ENCODE data around the gene TREX2. TPM values are rescaled to one million over a fixed set of nuclear protein-coding genes. Genes with fewer than 3 reads are reported as not detected.

Gene TREX2
- polyA plus RNA-seq, 1 donor from 2014 or later, result not detected

DNA sequence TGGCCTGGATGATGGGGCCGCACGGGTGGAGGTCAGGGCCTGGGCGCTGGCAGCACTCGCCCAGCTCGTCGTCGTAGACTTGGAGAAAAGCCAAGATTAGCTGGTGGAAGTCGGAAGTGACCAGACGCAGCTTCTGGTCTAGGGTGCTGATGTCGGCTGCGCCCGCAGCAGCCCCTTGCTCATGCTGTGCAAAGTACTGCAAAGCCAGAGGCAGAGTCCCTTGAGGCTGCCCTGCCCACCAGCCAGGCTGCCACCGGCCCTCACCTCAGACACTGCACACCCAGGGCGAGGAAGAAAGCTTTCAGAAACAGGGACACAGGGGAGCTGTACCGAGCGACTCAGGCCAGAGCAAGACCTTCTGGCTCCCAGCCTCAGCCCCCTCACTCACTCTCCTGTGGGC lies 9.7 kb upstream of the TREX2 start:
- H3K9ac ChIP-seq (ENCODE audit: low read length), result no peak overlapping the region
- H3K4me2 ChIP-seq (ENCODE audit: low read length), result no peak overlapping the region
- no peak overlapping the region for H2AFZ ChIP-seq (ENCODE audit: low read depth, low read length)
- H4K20me1 ChIP-seq (ENCODE audit: insufficient read depth), result no peaks in the 10 kb centered on the region
- TF ChIP-seq MXI1 (conservative IDR thresholded peaks at IDR 0.05; ENCODE audit: poor library complexity, severe bottlenecking) (no peak), RAD21 (conservative IDR thresholded peaks at IDR 0.05) (no peak), EZH2 (IDR thresholded peaks at IDR 0.05; ENCODE audit: borderline replicate concordance, insufficient read depth, low read length, poor library complexity, severe bottlenecking) (no peak), TAF1 (IDR thresholded peaks at IDR 0.05; ENCODE audit: low read depth) (no peak), EP300 (conservative IDR thresholded peaks at IDR 0.05; ENCODE audit: poor library complexity, severe bottlenecking) (no peak), SMC3 (conservative IDR thresholded peaks at IDR 0.05; ENCODE audit: poor library complexity) (no peak), POLR2AphosphoS5 (IDR thresholded peaks at IDR 0.05) (no peak)
- TF ChIP-seq, protein P1, sequence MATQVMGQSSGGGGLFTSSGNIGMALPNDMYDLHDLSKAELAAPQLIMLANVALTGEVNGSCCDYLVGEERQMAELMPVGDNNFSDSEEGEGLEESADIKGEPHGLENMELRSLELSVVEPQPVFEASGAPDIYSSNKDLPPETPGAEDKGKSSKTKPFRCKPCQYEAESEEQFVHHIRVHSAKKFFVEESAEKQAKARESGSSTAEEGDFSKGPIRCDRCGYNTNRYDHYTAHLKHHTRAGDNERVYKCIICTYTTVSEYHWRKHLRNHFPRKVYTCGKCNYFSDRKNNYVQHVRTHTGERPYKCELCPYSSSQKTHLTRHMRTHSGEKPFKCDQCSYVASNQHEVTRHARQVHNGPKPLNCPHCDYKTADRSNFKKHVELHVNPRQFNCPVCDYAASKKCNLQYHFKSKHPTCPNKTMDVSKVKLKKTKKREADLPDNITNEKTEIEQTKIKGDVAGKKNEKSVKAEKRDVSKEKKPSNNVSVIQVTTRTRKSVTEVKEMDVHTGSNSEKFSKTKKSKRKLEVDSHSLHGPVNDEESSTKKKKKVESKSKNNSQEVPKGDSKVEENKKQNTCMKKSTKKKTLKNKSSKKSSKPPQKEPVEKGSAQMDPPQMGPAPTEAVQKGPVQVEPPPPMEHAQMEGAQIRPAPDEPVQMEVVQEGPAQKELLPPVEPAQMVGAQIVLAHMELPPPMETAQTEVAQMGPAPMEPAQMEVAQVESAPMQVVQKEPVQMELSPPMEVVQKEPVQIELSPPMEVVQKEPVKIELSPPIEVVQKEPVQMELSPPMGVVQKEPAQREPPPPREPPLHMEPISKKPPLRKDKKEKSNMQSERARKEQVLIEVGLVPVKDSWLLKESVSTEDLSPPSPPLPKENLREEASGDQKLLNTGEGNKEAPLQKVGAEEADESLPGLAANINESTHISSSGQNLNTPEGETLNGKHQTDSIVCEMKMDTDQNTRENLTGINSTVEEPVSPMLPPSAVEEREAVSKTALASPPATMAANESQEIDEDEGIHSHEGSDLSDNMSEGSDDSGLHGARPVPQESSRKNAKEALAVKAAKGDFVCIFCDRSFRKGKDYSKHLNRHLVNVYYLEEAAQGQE (IDR thresholded peaks at IDR 0.05; ENCODE audit: borderline replicate concordance), result no peak
- TF ChIP-seq, protein P2, sequence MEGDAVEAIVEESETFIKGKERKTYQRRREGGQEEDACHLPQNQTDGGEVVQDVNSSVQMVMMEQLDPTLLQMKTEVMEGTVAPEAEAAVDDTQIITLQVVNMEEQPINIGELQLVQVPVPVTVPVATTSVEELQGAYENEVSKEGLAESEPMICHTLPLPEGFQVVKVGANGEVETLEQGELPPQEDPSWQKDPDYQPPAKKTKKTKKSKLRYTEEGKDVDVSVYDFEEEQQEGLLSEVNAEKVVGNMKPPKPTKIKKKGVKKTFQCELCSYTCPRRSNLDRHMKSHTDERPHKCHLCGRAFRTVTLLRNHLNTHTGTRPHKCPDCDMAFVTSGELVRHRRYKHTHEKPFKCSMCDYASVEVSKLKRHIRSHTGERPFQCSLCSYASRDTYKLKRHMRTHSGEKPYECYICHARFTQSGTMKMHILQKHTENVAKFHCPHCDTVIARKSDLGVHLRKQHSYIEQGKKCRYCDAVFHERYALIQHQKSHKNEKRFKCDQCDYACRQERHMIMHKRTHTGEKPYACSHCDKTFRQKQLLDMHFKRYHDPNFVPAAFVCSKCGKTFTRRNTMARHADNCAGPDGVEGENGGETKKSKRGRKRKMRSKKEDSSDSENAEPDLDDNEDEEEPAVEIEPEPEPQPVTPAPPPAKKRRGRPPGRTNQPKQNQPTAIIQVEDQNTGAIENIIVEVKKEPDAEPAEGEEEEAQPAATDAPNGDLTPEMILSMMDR (IDR thresholded peaks at IDR 0.05; ENCODE audit: poor library complexity, severe bottlenecking), result no peak
- H3F3A ChIP-seq (ENCODE audit: insufficient read depth, low read length, poor library complexity, severe bottlenecking), result no peaks in the 10 kb centered on the region
- no peaks in the 10 kb centered on the region for H3K9me3 ChIP-seq (ENCODE audit: low read length)
- no peaks in the 10 kb centered on the region for H3K27me3 ChIP-seq (ENCODE audit: insufficient read depth, low read depth, low read length)
- no peaks in the 10 kb centered on the region for H3K36me3 ChIP-seq (ENCODE audit: insufficient read depth, low read length)
- no peak overlapping the region for H3K27ac ChIP-seq (ENCODE audit: low read length)
- no peaks in the 10 kb centered on the region for H3K9me2 ChIP-seq (ENCODE audit: insufficient read depth, low read length)
- H3K79me2 ChIP-seq (replicated peaks; ENCODE audit: insufficient read depth, low read length), result no peaks in the 10 kb centered on the region
- H3K4me3 ChIP-seq (ENCODE audit: low read length), result no peak overlapping the region

DNA sequence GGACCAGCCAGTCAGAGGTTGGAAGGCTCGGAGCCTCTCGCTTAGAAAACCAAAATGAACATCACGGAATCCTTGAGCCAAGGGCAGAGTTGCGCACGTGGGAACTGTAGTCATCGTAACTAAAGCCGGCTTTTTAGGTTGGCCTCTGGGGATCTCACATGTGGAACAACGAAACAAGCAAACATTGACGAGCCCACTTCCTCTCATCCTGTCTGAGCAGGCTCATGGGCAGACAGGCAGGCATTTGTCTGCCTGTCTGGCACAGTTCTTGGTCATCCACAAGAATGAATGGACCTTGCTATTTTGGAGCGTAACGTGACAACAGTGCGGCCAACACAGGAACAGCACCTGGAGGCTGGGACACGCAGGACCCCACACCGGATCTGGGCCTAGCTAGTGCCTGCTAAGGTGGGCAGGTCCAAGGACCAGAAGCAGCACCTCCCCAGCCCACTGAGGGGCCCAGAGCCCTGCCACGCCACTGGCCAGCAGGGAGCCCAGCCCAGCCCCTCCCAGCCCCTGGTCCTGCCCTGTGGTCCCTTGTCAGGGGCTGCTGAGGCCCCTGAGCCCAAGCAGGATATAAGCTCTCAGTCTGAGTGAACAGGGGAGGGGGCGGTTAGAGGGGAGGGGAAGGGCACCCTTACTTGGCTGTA lies 9.2 kb upstream of the TREX2 start:
- no peaks in the 10 kb centered on the region for H3K9me3 ChIP-seq (ENCODE audit: low read length)
- H3K9me2 ChIP-seq (ENCODE audit: insufficient read depth, low read length), result no peaks in the 10 kb centered on the region
- H3K27ac ChIP-seq (ENCODE audit: low read length), result no peak overlapping the region
- no peaks in the 10 kb centered on the region for H3K79me2 ChIP-seq (replicated peaks; ENCODE audit: insufficient read depth, low read length)
- no peaks in the 10 kb centered on the region for H3K36me3 ChIP-seq (ENCODE audit: insufficient read depth, low read length)
- H3K4me3 ChIP-seq (ENCODE audit: low read length), result no peak overlapping the region
- TF ChIP-seq POLR2AphosphoS5 (IDR thresholded peaks at IDR 0.05) (no peak), TAF1 (IDR thresholded peaks at IDR 0.05; ENCODE audit: low read depth) (no peak), EP300 (conservative IDR thresholded peaks at IDR 0.05; ENCODE audit: poor library complexity, severe bottlenecking) (no peak), EZH2 (IDR thresholded peaks at IDR 0.05; ENCODE audit: borderline replicate concordance, insufficient read depth, low read length, poor library complexity, severe bottlenecking) (no peak), SMC3 (conservative IDR thresholded peaks at IDR 0.05; ENCODE audit: poor library complexity) (no peak), MXI1 (conservative IDR thresholded peaks at IDR 0.05; ENCODE audit: poor library complexity, severe bottlenecking) (no peak), RAD21 (conservative IDR thresholded peaks at IDR 0.05) (no peak)
- TF ChIP-seq, protein P2 (IDR thresholded peaks at IDR 0.05; ENCODE audit: poor library complexity, severe bottlenecking), result no peak
- TF ChIP-seq, protein P1 (IDR thresholded peaks at IDR 0.05; ENCODE audit: borderline replicate concordance), result no peak
- H3K27me3 ChIP-seq (ENCODE audit: insufficient read depth, low read depth, low read length), result no peaks in the 10 kb centered on the region
- no peaks in the 10 kb centered on the region for H4K20me1 ChIP-seq (ENCODE audit: insufficient read depth)
- H3K9ac ChIP-seq (ENCODE audit: low read length), result no peak overlapping the region
- no peak overlapping the region for H2AFZ ChIP-seq (ENCODE audit: low read depth, low read length)
- H3K4me2 ChIP-seq (ENCODE audit: low read length), result no peak overlapping the region
- no peaks in the 10 kb centered on the region for H3F3A ChIP-seq (ENCODE audit: insufficient read depth, low read length, poor library complexity, severe bottlenecking)
